Stimulated activated CD4-positive, alpha-beta T cell treated with anti-CD3 and anti-CD28 coated beads, Interleukin-4, amount 100 ng/mL, for 1 hour (primary cell): Measurements from ENCODE around the gene LMBR1.
A peak's percentile ranks its signal among the peaks of the same experiment; 100 is the strongest.
"Not testable (repeated sequence)": the region's sequence is repeated elsewhere in the genome, so short reads cannot be mapped to it uniquely, and the experiment has no call there.

Source experiments
- DNase-seq: peaks from one replicate; pipeline ENCODE4 v3.0.0-alpha.2; 2020

The LMBR1 gene

GRCh38 chr7:156903232-156903909 lies 10.4 kb upstream of the LMBR1 start:
- no peak for DNase-seq

GRCh38 chr7:156900093-156900492 lies 7.1 kb upstream of the LMBR1 start:
- not testable (repeated sequence) for DNase-seq

- DNase-seq, result no peak
Observed at GRCh38 chr7:156898938-156899337, 6.0 kb upstream of the LMBR1 start.

DNA sequence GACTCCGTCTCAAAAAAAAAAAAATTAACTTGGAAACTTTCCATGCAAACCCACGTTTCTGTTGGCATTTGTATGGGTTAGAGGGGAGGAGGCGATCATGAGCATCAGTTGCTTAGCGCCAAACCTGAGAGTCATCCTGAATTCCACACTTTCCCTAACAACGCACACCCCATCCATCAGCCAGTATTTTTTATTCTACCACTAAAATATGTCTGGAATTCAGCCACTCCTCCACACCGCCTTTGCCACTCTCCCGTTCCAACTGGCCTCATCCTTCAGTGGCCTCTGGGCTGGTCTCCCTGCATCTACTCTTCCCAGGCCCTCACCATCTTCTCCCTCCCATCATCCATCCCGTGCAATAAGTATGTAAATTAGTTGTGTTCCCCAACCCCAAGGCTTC lies 4.7 kb upstream of the LMBR1 start:
- DNase-seq, result no peak

DNA sequence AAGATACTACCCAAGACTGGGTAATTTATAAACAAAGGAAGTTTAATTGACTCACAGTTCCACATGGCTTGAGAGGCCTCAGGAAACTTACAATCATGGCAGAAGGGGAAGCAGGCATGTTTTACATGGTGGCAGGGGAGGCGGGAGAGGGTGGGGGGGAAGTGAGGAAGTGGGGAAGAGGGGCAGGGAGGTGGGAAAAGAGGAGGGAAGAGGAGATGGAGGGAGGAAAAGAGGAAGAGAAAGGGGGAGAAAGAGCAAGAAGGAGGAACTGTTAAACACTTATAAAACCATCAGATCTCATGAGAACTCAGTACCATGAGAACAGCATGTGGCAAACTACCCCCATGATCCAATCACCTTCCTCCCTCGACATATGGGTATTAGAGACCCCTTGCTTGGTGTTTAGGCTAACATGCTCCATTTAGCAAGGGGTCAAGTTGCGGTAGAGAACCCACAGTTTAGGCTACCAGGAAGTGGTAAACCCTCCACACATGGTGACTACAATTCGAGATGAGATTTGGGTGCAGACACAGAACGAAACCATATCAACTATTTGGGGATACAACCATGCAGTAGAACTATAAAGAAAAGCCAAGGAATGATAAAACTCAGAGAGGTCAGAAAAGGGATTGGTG lies 3.5 kb upstream of the LMBR1 start:
- no peak for DNase-seq

DNA sequence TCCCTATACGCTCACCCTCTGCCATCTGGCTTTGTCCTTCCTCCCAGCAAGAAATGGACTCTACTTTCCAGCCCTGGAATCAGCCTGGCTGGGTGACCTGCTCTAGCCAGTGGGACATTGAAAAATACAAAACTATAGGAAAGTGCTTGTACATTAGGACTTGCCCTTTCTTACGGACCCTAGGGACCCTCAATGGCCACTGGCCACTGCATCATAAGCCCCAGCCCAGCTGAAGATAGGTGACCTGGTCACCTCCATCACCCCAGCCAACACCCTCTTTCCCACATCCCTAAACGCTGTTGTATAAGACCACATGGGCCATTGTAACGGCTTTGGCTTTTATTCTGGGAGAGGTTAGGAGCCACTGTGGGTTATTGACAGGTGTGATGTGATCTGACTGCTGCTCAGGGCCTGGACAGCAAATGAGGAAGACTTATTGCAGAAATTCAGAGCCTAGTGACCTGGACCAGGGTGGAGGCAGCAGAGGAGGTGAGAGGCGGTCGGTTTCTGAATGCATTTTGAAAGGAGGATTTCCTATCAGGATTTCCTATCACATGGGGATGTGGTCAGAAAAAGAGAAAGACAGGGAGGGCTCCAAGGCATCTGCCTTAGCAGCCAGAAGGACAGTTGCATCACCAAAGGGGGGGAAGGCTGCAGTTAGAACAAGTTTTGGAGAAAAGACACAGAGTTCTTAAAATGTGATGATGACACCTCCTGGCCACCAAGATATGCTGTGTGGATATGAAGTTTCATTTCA lies 2.2 kb upstream of the LMBR1 start:
- no peak for DNase-seq

GRCh38 chr7:156892081-156892800 lies 742 bp downstream of the LMBR1 start:
- peak; percentile 64 for DNase-seq

DNA sequence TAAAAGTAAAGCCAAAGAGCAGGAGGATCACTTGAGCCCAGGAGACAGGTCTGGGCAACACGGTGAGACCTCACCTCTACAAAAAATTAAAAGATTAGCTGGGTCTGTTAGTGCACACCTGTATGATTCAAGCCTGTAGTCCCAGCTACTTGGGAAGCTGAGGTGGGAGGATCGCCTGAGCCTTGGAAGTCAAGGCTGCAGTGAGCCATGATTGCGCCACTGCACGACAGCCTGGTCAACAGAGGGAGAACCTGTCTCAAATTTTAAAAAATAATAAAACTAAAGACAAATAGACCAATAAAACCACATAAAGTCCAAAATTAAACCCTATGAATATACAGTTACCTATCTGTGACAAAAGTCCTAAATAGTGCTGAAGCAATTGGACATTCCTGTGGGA lies 3.2 kb downstream of the LMBR1 start:
- DNase-seq, result no peak

- no peak for DNase-seq
Observed at GRCh38 chr7:156889089-156889488, 3.9 kb downstream of the LMBR1 start.

- no peak for DNase-seq
Observed at GRCh38 chr7:156886020-156886795, 6.8 kb downstream of the LMBR1 start.

DNA sequence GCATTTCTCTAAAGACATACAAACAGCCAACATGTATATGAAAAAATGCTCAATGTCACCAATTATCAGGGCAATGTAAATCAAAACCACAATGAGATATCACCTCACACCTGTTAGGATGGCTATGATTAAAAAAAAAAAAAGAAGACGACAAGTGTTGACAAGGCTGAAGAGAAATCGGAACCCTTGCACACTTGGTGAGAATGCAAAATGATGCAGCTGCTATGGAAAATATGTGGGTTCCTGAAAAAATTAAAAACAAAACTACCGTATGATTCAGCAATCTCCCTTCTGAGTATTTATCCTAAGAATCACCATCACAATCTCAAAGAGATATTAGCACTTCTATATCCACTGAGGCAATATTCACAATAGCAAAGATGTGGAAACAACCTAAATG lies 11.3 kb downstream of the LMBR1 start:
- DNase-seq, result no peak

DNA sequence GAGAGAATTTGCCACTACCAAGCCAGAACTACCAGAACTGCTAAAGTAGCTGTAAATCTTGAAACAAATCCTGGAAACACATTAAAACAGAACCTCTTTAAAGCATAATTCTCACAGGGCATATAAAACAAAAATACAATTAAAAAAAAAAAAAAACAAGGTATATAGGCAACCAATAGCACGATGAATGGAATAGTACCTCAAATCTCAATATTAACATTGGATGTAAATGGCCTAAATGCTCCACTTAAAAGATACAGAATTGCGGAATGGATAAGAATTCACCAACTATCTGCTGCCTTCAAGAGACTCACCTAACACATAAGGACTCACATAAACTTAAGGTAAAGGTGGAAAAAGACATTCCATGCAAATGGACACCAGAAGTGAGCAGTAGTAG lies 17.2 kb downstream of the LMBR1 start:
- DNase-seq, result no peak

DNA sequence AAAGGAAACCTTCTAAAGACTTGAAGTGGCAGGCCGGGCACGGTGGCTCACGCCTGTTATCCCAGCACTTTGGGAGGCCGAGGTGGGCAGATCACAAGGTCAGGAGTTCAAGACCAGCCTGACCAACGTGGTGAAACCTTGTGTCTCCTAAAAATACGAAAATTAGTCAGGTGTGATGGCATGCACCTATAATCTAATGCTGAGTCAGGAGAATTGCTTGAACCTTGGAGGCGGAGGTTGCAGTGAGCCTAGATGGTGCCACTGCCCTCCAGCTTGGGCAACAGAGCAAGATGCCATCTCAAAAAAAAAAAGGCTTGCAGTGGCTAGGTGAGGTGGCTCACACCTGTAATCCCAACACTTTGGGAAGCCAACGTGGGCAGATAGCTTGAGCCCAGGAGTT lies 24.6 kb downstream of the LMBR1 start:
- DNase-seq, result not testable (repeated sequence)

GRCh38 chr7:156865493-156865892 lies 27.5 kb downstream of the LMBR1 start:
- no peak for DNase-seq

DNA sequence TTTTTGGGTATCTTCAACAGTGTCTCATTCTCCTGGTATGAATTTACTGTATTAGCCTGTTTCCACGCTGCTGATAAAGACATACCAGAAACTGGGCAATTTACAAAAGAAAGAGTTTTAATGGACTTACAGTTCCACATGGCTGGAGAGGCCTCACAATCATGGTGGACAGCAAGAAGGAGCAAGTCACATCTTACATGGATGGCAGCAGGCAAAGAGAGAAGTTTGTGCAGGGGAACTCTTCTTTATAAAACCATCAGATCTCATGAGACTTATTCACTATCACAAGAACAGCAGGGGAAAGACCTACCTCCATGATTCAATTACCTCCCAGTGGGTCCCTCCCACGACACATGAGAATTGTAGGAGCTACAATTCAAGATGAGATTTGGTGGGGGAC lies 31.0 kb downstream of the LMBR1 start:
- not testable (repeated sequence) for DNase-seq

DNA sequence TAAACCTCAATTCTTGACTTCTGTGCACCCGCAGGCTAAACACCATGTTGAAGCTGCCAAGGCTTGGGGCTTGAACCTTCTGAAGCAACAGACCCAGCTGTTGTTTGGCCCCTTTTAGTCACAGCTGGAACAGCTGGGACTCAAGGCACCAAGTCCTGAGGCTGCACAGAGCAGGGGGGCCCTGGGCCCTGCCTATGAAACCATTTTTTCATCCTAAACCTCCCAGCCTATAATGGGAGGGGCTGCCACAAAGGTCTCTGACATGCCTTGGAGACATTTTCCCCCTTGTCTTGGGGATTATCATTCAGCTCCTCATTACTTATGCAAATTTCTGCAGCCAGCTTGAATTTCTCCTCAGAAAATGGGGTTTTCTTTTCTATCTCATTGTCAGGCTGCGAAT lies 31.8 kb downstream of the LMBR1 start:
- DNase-seq, result no peak

GRCh38 chr7:156860099-156860498 lies 32.9 kb downstream of the LMBR1 start:
- not testable (repeated sequence) for DNase-seq

- DNase-seq, result no peak
Observed at GRCh38 chr7:156858523-156858922, 34.5 kb downstream of the LMBR1 start.

DNA sequence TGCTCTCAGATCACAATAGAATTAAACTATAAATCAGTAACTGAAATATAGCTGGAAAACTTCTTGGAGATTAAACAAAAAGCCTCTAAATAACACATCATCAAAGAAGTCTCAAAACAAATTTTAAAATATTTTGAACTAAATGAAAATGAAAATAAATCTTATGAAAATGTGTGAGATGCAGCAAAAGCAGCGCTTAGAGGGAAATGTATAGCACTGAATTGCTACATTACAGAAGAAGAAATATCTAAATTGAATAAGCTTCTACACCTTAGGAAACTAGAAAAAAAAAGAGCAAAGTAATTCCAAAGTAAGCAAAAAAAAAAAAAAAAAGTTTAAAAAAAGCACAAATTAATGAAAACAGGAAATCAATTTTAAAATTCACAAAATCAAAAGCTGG lies 35.2 kb downstream of the LMBR1 start:
- DNase-seq, result no peak

DNA sequence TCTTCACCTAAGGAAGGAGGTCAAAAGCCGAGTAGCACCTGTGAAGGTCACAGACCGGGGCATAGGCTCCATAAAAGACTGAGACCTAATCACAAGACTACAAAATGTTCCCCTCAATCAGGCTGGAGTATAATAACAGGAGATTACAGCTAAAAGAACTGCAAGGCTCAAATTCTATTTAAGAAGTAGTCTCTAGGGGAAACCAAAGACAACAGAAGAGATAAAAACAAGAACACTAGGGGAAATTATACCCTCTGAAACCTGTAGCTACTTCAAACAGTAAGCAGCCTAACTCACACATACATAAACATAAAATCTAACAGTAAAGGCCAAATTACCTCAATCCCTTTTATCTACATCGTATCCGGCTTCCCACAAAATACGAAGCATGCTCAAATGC lies 38.3 kb downstream of the LMBR1 start:
- DNase-seq, result no peak

DNA sequence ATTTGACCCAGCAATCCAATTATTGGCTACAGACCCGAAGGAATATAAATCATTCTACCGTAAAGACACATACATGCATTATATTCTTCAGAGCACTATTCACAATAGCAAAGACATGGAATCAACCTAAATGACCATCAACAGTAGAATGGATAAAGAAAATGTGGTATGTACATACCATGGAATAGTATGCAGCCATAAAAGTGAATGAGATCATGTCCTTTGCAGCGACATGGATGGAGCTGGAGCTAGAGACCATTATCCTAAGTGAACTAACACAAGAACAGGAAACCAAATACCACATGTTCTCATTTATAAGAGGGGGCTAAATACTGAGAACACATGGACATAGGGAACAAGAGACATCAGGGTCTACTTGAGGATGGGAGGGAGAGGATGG lies 44.0 kb downstream of the LMBR1 start:
- DNase-seq, result no peak

DNA sequence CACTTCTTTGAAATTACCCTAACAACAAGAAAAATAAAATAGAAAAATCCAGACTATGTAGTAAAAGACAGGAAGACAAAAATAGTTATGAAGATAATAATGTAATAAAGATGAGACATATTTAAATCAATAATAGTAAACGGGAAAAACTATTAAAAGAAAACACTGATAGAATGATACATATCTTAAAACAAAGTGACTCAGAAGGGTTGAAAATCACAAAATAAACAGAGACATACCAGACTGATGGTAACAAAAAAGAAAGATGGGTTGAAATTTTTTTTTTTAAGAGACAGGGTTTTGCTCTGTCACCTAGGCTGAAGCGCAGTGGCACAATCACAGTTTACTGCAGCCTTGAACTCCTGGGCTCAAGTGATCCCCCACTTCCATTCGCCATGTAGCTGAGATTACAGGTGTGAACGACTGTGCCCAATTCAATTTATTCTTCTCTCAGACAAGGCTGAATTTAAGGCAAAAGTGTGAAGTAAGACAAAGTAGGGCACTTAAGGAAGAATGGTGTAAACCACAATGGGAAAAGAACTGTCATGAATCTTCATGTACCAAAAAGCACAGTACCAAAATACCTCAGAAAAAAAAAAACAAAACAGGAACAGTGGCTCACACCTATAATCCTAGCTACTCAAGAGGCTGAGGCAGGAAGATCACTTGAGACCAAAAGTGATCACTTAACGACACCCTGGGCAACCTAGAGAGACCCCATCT lies 47.4 kb downstream of the LMBR1 start:
- DNase-seq, result no peak
